Mucosa of rectum (tissue), 2 donors: Measurements from ENCODE around the gene EVA1A.

Source experiments
- H3K27ac ChIP-seq, 2 donors: one replicate each; pipeline ENCODE4 v1.7.0; 2013; ENCODE audit warnings: inconsistent platforms in 2 of 2, low read depth in 2 of 2, low read length in 2 of 2
- H3K27me3 ChIP-seq, 2 donors: one replicate each; pipeline ENCODE4 v1.7.0; 2013; ENCODE audit warnings: low read length in 2 of 2; ENCODE audit not compliant: control insufficient read depth in 2 of 2, insufficient read depth in 2 of 2
- H3K36me3 ChIP-seq, 2 donors: one replicate each; pipeline ENCODE4 v1.7.0; 2013; ENCODE audit warnings: low read length in 2 of 2; ENCODE audit not compliant: control insufficient read depth in 2 of 2, insufficient read depth in 2 of 2
- H3K4me1 ChIP-seq, 2 donors: one replicate each; pipeline ENCODE4 v1.7.0; 2013; ENCODE audit warnings: low read length in 2 of 2, mild to moderate bottlenecking in 1 of 2; ENCODE audit not compliant: control insufficient read depth in 2 of 2, insufficient read depth in 2 of 2
- H3K4me3 ChIP-seq, 2 donors: one replicate each; pipeline ENCODE4 v1.7.0; 2013; ENCODE audit warnings: low read length in 2 of 2
- H3K9ac ChIP-seq, 2 donors: one replicate each; pipeline ENCODE4 v1.7.0; 2013; ENCODE audit warnings: low read length in 2 of 2, low read depth in 1 of 2, mild to moderate bottlenecking in 1 of 2
- H3K9me3 ChIP-seq, 2 donors: one replicate each; pipeline ENCODE4 v1.7.0; 2013; ENCODE audit warnings: low read length in 2 of 2; ENCODE audit not compliant: control insufficient read depth in 2 of 2
- donor health status: healthy.
- donor health status: Normal muscosa, but diverticular disease.

Gene EVA1A

DNA sequence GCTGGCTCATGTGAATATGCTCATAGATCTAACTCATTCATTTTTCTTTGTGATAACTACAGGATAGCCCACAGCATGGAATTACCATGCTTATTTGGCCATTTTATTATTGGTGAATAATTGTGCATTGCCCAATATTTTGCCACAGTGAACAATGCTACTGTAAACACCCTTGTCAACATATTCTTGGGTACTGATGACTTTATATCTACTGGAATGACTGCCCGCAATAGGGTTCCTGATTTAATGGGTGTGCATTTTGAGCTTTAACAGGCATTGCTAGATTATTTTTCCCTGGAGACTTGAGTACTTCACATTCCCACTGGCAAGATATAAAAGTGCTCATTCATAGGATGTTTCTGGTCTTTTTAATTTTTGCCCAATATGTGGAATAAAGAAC is 42.7 kb upstream of the EVA1A start:
- H3K4me1 ChIP-seq: no peaks in the 10 kb centered on the region
- no peaks in the 10 kb centered on the region for H3K9me3 ChIP-seq
- H3K9ac ChIP-seq: no peak overlapping the region
- no peak overlapping the region for H3K27ac ChIP-seq
- H3K4me3 ChIP-seq: no peak overlapping the region
- H3K27me3 ChIP-seq: peaks cover 4 to 5% of the 10 kb centered on the region in 2 donors
- H3K36me3 ChIP-seq: no peaks in the 10 kb centered on the region

DNA sequence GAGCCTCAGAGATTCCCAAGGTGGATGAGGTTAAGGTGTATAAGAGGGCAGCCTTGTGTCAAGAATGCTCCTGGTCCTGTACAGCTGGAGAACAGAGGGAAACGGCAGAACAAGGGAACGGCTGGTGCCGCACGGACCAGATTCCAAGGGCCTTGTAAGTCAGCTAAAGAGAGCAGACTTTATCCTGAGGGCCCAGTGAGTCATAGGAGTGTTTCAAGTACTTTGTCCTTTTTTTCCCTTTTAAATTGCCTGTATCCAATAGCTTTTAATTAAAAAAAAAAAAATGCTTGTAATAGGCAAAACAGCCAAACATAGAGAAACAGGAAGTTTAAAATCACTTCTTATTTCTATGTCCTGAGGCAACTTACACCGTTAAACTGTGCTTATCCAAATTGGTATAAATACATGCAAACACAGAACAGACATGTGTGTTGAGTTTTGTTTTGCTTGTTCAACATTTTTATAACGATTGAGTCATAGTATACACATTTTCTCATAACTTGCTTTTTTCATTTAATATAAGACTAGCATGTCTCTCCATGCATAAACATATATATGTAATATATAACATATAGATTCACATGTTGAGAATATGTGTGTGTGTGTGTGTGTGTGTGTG is 42.1 kb upstream of the EVA1A start:
- Histone ChIP-seq H3K4me1 (no peaks in the 10 kb centered on the region), H3K4me3 (no peak overlapping the region), H3K9me3 (no peaks in the 10 kb centered on the region), H3K27me3 (no peaks in the 10 kb centered on the region), H3K27ac (no peak overlapping the region), H3K36me3 (no peaks in the 10 kb centered on the region), H3K9ac (no peak overlapping the region)

DNA sequence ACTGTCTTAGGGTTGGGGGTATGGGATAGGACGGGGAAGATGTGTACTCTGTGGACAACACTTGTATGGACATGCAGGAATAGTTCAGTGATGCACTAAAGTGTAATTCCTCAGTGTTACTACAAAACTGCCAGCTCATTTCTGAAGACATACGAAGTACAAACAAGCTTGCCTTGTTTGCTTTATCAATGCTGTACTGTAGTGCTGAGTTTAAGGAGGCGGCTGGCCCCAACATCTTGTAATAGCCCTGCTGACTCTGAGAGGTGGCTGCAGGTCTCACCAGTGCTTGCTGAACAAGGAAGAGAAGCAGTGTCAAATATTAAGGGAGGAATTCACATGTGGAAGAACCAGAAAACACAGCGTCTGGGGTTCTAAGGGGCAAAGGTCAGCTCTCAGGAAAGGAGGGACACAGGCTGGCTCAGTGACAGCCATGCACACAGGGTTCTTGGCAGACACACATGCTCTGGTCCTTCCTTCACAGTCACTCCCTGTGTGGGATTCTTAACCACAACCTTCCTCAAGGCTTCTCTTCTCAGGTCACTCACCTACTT is 39.8 kb upstream of the EVA1A start:
- Histone ChIP-seq H3K27ac (no peak overlapping the region), H3K9ac (no peak overlapping the region)

DNA sequence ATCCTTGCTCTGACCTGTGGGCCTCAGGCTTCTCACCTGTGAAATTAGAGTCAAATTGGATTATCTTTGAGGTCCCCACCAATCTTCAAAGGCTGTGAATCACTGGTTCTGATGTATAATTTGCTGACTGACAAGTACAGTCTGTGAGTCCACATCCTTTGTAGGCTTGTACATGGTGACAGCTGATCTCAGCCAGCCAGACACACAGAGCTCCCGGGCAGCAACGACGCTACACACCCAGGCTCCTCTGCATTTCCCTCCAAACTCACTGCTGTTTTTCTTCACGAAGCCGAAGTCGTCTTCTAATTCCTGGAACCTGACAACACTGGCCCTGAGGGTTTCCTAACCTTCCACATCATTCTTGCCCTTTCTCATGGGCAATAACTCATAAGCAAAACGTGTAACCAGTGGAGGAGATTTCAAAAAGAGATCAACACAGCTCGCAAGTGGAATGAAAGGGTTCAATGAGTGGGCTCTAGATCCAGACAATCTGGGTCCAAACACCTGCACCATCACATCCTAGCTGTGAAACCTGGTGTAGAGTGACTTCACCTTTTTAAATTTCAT is 37.9 kb upstream of the EVA1A start:
- H3K9ac ChIP-seq: no peak overlapping the region
- no peak overlapping the region for H3K4me3 ChIP-seq

More for the DNA sequence above, 39.8 kb upstream of the EVA1A start:
- no peaks in the 10 kb centered on the region for H3K36me3 ChIP-seq
- H3K27me3 ChIP-seq: no peaks in the 10 kb centered on the region
- no peak overlapping the region for H3K4me3 ChIP-seq
- H3K9me3 ChIP-seq: no peaks in the 10 kb centered on the region
- no peaks in the 10 kb centered on the region for H3K4me1 ChIP-seq

DNA sequence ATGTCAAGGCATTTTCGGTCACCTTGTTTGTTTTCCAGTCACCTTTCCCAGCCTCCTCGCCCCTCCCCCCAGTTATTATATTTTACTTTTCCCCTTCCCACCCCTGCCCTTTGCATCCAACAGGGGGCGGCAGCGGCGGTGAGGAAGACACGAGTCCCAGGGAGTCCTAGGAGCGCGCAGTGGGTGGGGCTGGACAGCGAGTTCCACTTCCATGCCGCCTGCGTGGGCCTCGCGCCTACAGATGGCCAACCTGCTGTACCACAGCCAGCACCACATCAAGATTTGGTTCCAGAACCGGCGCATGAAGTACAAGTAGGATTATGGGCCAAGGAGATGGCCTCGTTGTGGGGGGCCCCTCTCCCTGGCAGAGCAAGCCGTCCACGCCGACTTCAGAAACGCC is 37.2 kb upstream of the EVA1A start:
- Histone ChIP-seq H3K36me3 (no peaks in the 10 kb centered on the region), H3K4me3 (no peak overlapping the region), H3K27ac (no peak overlapping the region), H3K9me3 (no peaks in the 10 kb centered on the region), H3K27me3 (no peaks in the 10 kb centered on the region), H3K9ac (no peak overlapping the region), H3K4me1 (no peaks in the 10 kb centered on the region)

More for the DNA sequence above, 37.9 kb upstream of the EVA1A start:
- H3K27ac ChIP-seq: no peak overlapping the region
- no peaks in the 10 kb centered on the region for H3K27me3 ChIP-seq
- H3K36me3 ChIP-seq: no peaks in the 10 kb centered on the region
- no peaks in the 10 kb centered on the region for H3K9me3 ChIP-seq
- no peaks in the 10 kb centered on the region for H3K4me1 ChIP-seq

DNA sequence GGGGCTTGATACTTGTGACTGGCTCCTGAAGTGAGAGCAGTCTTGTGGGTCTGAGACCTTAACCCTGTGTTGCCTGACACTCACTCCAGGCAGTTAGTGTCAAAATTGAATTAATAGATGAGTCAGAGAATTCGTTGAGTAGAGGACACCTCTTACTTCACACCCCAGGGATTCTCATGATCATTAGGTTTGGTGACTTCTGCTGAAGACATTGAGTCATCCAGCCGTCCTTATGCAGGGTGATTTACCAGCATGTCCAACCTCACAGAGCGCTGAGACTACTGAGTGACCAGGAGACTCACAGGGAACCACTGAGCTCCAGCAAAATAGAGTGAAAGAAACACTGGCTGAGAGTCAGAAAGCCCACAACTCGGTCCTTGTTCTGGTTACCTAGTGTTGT is 36.0 kb upstream of the EVA1A start:
- Histone ChIP-seq H3K4me3 (no peak overlapping the region), H3K4me1 (no peaks in the 10 kb centered on the region), H3K9me3 (no peaks in the 10 kb centered on the region), H3K27ac (no peak overlapping the region), H3K27me3 (no peaks in the 10 kb centered on the region), H3K36me3 (no peaks in the 10 kb centered on the region), H3K9ac (no peak overlapping the region)

DNA sequence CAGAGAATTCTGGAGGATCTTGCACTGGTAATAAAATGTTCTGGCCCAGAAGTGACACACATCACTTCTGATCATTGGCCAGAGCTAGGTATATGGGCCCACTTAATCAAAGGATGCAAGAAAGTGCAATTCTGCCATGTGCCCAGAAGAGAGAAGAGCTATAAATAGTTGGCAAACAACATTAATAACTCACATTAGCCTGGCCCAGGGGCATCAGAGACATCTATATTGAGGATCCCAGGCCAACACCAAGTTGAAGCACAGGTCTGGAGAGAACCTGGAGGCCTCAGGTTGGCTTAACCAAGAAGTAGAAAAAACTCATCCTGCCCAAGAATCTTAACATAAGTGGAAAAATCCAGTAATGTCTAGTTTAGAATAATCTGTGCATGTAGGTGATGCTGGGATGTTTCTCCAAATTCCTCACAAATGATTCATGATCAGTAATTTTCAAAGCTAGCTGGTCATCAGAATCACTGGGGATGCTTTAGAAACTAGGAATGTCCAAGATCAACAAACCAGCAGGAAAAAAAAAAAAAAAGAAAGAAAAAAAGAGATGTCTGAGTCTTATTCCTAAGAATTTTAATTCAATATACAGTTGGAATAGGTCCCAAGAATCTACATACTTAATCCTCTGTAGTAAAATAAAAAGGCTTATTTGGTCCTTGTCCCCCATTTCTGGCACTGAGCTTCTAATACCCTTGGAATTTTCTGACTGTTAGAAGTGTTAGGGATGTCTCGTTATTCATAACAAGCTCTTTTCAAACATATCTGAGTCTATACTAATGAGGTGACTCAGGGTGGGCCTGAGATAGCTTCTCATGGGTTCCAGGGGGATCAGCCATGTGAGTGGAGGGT is 35.0 kb upstream of the EVA1A start:
- H3K9ac ChIP-seq: no peak overlapping the region
- no peaks in the 10 kb centered on the region for H3K36me3 ChIP-seq
- no peaks in the 10 kb centered on the region for H3K27me3 ChIP-seq
- H3K4me1 ChIP-seq: no peaks in the 10 kb centered on the region
- no peak overlapping the region for H3K4me3 ChIP-seq
- H3K27ac ChIP-seq: no peak overlapping the region
- H3K9me3 ChIP-seq: no peaks in the 10 kb centered on the region

DNA sequence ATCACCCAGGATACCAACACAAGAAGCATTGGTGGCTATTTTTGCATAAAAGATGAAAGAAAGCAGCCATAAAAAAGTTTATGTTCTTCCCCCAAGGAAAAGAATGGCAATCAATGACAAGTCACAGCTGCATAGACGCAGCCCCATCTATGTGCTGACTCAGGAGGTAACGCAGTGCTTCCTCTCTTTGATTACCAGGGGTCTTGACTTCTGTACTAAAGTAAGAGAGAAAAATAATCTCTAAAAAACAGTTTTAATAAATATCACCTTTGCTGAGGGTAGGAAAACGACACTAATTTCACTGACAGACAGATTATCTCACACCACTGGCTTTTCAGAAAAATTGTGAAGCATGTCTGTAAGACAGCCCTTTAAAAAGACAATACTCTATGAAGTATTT is 33.9 kb upstream of the EVA1A start:
- no peaks in the 10 kb centered on the region for H3K4me1 ChIP-seq
- H3K27ac ChIP-seq: no peak overlapping the region
- H3K9me3 ChIP-seq: no peaks in the 10 kb centered on the region
- H3K36me3 ChIP-seq: no peaks in the 10 kb centered on the region
- no peak overlapping the region for H3K9ac ChIP-seq
- no peak overlapping the region for H3K4me3 ChIP-seq
- no peaks in the 10 kb centered on the region for H3K27me3 ChIP-seq

DNA sequence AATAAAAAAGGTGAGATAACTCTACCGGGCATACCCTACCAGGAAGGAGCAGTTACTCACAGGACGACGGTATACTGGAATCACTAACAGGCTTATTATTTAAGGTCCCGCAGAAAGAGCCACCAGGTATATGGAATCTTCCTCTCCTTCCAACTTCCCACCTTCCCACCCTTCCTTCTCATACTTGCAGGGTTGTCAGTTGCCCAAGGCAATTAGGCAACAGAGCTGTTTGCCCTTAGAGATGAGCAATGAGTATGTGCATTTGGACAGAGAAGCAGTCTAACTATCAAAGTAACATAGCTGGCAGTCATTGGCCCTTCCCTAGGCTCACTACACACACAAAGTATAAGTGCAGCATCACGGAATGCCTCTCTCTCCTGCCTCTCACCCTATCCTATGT is 32.1 kb upstream of the EVA1A start:
- H3K9me3 ChIP-seq: no peaks in the 10 kb centered on the region
- no peaks in the 10 kb centered on the region for H3K27me3 ChIP-seq
- no peaks in the 10 kb centered on the region for H3K36me3 ChIP-seq
- H3K4me1 ChIP-seq: no peaks in the 10 kb centered on the region
- H3K4me3 ChIP-seq: no peak overlapping the region
- H3K9ac ChIP-seq: no peak overlapping the region
- no peak overlapping the region for H3K27ac ChIP-seq

DNA sequence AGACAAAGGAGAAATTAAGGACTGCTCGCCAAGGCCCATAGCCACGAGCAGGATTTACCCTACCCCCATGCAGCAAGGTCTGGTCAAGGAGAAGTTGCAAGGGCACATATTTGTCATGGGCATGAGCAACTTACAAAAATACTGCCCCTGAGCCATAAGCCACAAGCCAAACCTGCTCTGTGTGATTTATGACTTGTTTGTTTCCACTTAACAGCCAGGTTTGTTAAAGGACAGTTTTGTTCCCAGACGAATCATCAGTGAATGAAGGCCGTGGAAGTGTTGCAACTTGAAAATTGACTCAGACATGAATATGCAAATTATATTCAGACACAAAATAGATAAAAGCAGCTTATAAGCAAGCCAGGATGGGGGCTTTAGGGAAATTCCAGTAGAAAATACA is 31.3 kb upstream of the EVA1A start:
- H3K27ac ChIP-seq: no peak overlapping the region
- H3K4me1 ChIP-seq: no peaks in the 10 kb centered on the region
- H3K36me3 ChIP-seq: no peaks in the 10 kb centered on the region
- H3K9me3 ChIP-seq: no peaks in the 10 kb centered on the region
- H3K9ac ChIP-seq: no peak overlapping the region
- H3K4me3 ChIP-seq: no peak overlapping the region
- no peaks in the 10 kb centered on the region for H3K27me3 ChIP-seq
